Measurements from ENCODE around the gene SLC22A31.

DNA sequence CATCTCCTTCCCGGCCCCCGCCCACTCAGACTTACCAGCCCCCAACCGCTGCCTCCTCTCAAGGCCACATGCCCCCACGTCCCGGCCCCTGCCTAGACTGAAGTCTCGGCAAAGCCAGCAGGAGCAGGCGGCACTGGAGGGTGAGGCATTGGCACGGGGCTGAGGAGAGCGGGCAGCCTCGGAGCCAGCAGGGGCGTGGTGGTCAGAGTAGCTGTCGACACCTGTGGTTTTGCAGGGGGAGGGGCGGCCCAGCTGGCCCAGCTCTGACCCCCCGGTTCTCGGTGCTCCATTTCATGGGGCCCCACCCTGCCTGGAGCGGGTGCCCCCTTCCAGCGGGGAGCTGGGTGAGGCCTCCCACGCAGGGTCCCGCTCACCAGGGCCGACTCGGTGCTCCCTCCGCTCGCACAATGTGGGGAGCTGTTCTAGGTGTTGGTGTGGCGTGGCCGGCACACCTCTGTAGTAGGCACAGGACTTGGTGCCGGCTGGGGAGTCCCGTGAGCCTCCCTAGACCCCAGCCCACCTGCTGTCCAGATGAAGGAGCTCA is 24.1 kb downstream of the SLC22A31 start:
- TF ChIP-seq, protein P1, sequence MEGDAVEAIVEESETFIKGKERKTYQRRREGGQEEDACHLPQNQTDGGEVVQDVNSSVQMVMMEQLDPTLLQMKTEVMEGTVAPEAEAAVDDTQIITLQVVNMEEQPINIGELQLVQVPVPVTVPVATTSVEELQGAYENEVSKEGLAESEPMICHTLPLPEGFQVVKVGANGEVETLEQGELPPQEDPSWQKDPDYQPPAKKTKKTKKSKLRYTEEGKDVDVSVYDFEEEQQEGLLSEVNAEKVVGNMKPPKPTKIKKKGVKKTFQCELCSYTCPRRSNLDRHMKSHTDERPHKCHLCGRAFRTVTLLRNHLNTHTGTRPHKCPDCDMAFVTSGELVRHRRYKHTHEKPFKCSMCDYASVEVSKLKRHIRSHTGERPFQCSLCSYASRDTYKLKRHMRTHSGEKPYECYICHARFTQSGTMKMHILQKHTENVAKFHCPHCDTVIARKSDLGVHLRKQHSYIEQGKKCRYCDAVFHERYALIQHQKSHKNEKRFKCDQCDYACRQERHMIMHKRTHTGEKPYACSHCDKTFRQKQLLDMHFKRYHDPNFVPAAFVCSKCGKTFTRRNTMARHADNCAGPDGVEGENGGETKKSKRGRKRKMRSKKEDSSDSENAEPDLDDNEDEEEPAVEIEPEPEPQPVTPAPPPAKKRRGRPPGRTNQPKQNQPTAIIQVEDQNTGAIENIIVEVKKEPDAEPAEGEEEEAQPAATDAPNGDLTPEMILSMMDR (IDR thresholded peaks at IDR 0.05) = no peak
- TF ChIP-seq POLR2A (IDR thresholded peaks at IDR 0.05) = no peak

Measured in right lobe of liver (tissue), 4 donors.